Stimulated activated CD8-positive, alpha-beta memory T cell treated with anti-CD3 and anti-CD28 coated beads, Interleukin-7, amount 100 ng/mL, for 24 hours (primary cell): ENCODE measurements around the gene HMCN2.
"Not testable (repeated sequence)": the region's sequence is repeated elsewhere in the genome, so short reads cannot be mapped to it uniquely, and the experiment has no call there.

Experiments used
- DNase-seq: peaks from one replicate; pipeline ENCODE4 v3.0.0-alpha.2; 2020; ENCODE audit warnings: low read depth

The HMCN2 gene

DNA sequence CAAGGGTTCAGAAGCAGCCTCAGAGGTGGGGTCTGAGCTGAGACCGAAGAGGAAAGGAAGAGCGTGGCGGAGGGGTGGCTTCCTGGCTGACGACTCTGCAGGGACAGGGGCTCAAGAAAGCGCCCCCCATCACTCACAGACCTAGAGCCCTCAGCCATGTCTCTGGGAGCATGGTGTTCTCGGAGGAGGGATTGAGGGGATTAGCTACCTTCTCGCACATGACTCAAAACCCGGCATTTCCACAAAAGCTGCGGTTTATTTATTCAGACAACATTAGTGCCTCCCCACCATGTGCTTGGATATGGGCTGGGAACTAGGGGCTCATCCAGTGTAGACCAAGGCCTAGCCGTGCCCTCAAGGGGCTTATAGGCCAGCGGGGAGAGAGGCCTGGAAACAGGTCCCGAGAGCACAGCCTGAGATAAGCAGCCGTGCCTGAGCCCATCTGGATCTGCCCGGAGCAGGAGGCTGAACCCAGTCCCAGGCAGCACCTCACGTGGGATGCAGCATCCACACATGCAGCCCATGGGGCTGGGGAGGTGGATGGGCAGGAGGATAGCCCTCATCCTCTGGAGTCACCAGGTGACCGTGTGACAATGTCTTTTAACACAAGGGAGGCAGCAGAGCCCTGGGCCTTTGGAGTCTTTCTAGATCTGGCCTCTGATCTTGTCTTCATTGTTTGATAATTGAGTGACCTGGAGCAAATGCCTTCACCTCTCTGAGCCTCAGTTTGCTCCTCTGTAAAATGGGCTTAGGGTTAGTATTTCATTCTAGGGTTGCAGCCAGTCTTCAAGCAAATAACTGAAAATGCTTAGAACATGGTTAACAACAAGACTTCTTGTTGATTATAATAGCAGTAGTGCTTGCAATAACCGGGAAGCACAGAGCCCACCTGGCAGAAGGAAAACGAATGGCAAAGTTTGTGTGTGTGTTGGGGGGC lies 878 bp upstream of the HMCN2 start:
- no peak for DNase-seq

DNA sequence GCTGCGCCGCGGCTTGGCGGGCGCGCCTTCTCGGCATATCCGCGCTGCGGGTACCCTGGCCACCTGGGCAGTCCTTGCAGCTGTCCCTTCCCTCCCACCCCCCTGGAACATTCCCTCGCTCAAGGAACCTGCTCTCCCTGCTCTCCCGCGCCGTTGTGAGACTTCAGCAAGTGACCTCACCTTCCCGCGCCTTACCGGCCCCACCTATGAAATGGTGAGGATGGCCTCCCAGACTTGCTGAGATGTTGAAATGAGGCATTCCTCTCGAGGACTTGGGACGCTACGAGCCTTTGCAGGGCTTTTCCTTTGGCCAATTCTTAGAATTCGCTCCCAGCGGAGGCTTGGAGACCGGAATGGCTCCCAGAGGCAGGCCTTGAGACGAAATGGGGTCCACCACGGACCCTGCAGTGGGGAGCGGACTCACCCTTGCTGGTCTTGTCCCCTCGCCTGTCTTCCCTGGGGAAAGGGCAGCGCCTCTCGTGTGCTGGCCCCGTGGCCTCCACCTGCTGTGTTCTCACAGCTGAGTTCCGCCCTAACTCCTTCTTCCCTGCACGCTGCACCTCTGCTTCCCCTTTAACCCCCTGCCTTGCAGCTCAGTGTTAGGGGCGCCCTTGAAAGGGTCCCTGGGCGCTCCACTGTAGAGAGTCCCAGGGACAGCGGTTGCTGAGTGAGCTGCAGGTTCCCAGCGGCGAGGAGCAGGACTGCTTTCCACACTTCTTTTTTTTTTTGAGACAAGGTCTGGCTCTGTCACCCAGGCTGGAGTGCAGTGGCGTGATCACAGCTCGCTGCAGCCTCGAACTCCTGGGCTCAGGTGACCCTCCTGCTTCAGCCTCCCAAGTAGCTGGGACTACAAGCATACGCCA lies 907 bp downstream of the HMCN2 start:
- DNase-seq = no peak

DNA sequence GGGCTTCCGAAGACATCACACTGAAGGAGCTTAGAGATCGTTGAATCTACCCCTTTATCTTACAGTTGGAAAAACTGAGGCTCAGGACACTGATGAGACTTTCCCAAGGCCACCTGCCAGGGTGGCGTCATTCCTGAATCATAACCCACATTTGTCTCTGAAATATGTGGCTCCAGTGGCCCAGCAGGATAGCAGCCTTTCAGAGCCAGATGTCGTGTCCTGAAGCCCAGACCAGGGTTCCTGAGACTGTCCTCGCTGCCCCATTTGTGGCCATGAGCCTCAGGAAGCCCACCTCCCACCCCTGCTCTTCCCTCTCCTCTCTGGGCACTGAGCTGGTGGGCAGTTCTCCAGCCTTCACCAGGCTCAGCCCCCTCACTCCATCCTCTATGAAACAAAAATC lies 2.4 kb downstream of the HMCN2 start:
- DNase-seq = no peak

DNA sequence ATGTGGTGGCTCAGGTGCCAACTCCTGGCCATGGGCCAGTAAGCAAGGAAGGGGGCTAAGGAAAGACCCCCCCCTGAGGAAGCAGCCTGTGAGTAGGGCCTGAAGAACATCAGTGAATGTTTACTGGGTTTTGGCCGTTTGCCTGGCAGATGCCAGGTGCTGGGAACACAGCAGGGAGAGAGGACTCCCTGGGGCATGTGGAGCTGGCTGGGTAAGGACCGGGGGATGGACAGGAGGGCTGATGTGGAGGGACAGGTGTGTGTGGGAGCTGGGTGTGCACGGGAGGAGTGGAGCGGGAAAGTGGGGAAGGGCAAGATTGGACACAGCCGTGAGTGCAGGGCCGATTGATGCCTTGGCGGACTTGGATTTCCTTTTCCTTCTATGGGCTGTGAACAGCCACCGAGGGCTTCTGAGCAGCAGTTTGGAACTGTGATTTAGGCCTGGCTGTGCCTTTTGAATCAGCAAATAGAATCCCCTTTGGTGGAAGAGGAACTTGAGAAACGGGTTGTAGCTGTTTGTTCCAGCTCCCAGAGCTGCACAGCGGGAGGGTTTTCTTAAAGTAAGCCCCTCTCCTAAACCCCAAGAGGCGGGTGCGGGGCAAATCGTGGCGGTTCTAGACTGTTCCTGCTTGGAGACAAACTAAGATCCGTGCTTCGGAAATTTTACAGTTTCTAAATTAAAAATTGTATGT lies 3.1 kb downstream of the HMCN2 start:
- no peak for DNase-seq

DNA sequence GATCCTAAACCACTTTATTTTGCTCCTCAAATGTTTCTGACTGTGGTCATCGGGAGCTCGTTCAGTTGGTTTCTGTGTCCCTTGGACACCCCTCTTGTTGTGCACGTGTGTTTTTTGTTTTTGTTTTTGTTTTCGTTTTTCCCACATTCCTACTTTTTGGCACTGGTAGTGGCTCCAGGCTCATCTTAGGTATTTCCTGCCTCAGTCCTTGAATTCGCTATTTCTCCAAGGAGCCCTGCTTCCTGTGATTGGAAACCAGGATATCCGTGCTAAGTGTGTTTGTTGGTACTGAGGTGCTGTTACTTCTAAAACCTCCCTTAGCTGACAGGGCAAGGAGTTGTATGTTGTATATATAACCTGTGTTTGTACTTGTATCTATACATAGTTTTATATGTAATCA lies 5.9 kb downstream of the HMCN2 start:
- DNase-seq = no peak

DNA sequence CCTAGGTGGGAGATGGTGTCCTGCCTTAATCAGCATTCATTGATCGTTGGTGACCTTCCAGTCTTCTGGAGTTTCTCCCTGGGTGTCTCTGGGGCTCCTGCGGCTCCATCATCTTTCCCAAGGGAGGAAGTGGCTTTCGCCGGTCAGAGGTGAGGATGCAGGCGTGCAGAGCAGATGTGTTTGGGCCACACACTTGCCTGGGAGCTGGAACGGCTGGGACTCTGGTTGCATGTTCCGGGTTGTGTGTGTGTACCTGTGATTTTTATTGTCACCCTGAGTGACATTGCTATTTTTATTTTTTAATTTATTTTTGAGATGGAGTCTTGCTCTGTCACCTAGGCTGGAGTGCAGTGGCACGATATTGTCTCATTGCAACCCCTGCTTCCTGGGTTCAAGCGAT lies 9.6 kb downstream of the HMCN2 start:
- DNase-seq = no peak

DNA sequence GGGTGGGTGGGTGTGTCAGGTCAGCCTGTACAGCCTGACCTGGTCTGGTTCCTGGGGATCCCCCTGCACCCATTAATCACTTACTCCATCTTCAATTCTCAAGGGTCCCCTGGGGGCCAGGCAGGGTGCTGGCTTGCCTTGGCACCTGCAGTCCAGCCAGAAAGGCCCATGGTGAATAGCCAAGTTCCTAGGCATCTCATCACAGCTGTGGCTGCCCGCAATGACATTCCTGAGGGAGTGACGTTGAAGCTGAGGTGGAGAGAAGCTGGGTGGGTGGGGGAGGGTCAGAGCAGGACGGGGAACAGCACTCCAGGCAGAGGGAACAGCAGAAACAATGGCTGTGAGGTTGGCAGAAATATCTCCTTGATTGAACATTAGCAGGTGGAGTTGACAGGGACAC lies 10.6 kb downstream of the HMCN2 start:
- DNase-seq = no peak

DNA sequence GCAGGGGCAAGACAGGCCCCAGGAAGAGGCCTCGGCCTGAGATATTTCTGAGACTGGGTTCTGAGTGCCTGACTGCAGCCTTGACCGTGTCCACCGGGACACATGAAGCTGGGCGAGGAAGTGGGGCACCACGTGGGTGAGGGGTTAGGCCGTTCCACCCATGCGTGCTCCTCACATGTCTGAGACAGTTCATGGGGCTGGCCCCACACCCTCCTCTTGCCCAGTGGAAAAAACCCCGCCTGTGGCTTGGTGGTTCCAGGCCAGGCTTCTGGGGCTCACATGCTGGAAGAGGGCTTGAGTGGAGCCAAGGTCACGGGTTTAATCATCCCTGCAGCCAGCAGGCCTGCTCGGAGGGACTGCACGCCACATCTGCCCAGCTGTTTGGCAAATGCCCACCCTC lies 11.4 kb downstream of the HMCN2 start:
- DNase-seq = no peak

DNA sequence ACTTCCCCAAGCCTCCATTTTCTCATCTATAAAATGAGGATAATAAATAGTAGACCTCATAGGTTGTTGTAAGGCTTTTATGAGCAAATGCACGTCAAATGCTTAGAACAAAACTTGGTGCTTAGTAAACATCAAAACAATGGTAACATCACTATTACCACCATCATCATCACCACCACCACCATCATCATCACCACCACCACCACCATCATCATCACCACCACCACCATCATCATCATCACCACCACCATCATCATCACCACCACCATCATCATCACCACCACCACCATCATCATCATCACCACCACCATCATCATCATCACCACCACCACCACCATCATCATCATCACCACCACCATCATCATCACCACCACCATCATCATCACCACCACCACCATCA lies 12.0 kb downstream of the HMCN2 start:
- DNase-seq = not testable (repeated sequence)

DNA sequence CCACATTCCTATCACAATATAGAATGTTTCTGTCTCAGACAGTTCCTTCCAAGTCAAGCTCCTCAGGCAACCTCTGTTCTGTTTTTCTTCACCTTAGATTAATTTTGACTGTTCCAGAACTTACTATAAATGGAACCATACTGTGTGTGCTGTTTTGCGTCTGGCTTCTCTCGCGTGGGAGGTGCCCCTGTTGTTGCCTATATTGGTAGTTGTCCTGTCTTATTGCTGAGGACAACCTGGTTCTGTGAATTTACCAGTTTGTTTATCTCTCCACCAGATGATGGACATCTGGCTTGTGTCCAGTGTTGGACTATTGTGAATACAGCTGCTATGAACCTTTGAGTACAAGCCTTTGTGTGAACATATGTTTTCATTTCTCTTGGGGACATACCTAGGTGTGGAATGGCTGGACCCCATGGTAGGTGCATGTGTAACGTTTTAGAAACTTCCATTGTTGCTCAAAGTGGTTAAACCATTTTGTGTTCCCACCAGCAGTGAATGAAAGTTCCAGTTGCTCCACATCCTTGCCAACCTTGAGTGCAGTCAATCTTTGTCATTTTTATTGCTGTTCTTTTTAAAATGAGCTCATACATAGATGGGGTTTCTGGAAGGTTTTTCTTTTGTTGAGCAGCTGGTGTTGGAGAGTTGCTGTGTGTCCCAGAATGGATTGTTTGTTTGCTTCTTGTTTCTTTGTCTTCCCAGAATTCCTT lies 18.1 kb downstream of the HMCN2 start:
- no peak for DNase-seq

DNA sequence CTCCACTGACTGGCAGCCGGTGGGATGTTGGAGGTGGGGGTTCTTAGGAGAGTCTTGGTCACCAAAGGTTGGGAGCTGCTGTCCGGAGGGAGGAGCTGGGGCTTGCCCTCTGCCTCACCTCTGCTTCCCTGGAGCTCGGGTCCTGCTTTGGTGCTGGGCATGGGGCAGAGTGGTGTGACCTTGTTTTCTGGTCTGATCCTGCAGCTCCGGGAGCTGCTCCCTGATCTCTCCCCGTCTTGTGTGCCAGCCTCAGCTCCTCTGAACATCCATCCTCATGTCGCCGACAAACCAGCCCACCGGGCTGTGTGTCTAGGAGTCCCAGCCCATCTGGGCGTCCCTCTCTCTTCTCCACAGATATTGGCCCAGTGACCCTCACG lies 18.7 kb downstream of the HMCN2 start:
- no peak for DNase-seq

DNA sequence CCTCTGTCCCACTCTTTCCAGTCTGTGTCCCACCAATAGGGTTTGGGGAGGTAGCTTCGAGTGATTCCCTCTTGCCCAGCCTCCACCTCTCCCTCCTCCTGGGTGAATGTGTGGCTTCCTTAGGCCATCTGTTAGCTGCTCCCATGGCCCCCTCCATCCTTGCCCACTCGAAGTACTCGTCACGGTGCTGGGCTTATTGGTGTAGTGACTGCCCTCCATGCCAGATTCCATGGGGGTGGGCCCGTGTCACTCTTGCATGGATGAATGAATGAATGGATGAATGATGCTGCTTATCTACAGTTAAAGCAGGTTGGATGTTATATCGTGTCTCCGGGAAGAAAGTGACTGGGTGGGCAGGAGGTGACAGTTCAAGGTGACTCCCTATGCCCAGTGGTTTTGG lies 19.1 kb downstream of the HMCN2 start:
- DNase-seq = no peak

DNA sequence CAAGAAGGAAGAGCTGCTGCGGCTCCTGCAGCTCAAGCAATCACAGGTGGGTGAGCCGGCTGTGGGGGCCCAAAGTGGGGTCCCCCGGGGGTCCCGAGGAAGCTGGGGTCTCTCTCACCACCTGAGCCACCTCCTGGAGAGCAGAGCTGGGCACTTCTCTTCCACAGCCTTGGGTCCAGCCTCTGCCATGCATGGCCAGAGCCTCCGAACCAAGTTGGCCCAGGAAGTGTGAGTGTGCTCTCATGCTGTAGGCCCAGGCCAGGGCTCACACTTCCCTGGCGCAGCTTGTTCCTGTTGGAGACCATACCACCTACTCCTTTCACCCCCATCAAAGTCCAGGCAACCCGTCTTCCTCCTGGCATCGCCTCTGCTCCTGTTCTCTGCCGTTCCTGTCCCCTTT lies 19.7 kb downstream of the HMCN2 start:
- DNase-seq = no peak

DNA sequence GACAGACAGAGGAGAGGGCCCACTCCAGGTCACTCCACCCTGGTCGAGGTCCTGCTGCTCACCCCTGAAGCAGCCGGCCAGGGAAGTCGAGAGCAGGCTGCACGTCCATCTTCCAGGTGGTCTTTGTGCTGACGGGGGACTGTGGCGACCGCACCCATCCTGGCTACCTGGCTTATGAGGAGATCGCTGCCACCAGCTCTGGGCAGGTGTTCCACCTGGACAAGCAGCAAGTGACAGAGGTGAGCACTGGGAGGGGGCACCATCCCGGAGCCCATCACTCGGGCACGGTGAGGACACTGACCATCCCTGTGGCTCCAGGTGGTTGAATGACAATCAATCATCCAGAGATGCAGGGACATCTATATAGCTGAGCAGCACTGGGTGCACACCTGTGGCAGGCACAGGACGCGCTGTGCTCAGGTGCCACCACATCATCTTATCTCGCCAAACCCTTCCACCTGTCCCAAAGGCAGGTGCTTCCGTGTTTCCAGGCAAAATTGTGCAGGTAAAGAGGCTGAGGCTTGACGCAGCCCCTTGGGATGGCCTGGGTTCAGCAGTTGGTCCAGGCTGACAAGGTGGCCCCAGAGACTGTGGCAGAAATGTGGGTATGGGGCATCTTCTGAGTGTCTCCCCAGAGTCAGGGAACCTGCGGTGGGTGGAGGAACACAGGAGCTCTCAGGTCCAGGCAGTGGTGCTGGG lies 20.7 kb downstream of the HMCN2 start:
- no peak for DNase-seq

DNA sequence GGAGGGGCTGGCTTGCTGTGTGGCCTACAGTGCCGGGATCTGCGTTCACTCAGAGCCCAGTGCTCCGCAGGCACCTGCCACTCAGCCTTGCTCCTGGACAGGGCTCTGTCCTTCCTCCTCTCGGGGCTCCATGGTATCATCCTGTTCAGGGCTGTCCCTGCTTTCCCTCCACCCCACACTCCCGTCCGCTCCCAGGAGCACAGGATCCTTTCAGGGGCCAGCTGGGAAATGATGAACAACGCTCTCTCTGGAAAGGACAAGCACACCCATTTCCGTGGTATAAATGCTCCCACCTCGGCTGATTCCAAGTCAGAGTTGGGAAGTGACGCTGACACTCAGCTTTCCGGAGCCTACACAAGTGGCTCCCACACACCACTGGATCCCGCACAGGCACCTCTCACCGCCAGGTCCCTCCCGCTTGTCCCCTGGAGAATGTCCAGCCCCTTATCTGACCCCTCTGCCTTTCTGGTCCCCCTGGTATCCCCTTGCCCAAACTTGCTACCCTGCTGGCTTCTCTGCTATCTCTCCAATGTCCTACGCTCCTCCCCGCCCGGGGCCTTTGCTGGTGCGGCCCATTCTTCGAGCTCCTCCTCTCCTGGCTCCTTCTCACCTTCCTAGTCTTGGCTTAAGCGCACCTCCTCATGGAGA lies 21.3 kb downstream of the HMCN2 start:
- DNase-seq = no peak

DNA sequence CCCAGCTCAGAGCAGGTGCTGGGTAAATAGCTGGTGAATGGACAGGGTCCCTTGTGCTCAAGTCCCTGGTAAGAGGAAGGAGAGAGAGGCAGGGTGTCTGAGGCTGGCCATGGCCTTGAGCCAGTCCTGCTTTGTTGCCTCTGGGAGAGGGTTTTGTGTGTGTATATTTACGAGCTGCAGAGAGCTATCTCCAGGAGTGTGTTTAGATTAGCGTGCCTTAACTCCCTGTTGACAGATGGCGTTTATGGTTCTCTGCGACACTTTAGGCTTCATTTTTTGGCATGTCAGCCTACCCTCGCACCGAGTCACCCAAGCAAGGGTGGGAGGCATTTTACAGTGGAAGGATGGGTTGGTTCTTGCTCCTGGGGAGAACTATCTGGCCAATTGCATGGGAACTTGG lies 22.2 kb downstream of the HMCN2 start:
- DNase-seq = no peak

DNA sequence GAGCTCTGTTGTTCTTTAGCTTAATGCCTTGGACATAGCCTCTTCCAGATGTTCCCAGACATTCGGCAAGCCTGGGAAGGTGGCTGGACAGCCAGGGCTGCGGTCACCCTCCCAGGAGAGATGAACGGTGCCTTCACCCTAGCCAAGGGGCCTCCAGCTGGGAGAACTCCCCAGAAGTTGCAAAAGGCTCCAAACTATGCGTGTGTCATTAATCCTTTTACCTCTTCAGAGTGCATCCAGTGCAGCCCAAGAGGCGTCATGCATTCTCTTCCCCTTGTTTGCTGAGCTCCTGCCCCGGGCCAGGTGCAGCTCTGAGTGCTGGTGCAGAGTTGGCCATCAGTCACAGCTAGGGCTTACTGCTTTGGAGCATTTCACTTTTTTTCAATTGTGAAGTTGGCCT lies 22.8 kb downstream of the HMCN2 start:
- DNase-seq = no peak

DNA sequence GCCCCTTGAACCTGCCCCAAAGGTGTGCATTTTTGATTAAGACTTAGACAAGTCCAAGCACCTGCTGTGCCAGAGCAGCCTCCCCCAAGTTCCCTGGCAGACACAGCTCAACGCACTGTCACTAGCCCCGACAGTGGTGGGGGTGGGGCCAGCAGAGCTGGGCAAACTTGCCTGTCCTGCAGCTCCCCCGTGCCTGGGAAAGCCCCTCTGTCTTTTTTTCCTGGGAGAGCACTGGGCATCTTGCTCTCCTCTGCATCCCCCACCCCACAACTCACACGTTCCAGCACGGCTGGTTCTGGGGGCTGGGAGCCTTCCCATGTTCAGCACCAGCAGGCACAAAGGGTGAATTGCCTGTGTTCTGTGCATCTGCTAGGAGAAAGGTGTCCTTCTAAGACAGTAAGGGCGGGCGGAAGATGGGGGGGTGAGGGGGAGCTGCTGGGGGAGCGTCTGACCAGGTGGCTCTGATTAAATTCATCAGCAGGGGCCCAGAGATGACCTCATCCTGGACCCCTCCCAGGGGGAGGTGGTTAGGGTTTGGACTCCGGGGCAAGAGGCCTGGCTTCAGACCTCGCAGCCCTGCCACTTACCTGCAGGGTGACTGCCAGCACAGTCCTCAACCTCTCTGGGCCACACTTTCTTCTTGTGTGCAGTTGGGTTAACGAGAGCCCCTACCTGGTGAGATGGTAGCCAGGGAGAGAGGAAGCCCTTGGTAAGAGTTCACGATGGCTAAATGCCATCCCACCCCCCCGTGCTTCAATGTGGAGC lies 23.5 kb downstream of the HMCN2 start:
- DNase-seq = no peak

DNA sequence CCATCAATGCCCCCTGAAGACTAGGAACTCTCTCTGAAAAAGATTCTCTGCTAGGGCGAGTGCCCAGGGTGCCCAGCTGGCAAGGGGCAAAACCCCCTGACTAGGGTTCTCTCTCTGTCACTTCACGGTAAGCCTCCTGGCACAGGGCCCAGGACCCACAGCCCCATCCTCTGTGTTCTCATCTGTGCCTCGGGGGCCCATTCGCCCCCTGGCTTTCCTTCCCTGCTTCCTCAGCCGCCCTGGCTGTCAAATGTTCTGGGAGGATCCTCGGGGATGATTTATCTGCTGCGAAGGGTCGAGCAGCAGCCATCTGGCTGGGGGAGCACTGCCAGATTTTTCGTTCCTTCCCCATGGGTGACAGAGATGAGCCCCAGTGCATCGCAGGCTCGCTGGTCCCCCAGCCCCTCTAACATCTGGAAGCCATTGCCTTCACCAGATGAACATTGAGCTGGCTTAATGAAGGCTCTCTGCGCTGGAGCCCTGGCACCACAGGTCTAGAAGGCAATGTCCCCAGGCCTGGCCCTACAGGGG lies 24.2 kb downstream of the HMCN2 start:
- no peak for DNase-seq
